ENCODE measurements around the gene BLM.
"Not testable (repeated sequence)": the region's sequence is repeated elsewhere in the genome, so short reads cannot be mapped to it uniquely, and the experiment has no call there.

The BLM gene

DNA sequence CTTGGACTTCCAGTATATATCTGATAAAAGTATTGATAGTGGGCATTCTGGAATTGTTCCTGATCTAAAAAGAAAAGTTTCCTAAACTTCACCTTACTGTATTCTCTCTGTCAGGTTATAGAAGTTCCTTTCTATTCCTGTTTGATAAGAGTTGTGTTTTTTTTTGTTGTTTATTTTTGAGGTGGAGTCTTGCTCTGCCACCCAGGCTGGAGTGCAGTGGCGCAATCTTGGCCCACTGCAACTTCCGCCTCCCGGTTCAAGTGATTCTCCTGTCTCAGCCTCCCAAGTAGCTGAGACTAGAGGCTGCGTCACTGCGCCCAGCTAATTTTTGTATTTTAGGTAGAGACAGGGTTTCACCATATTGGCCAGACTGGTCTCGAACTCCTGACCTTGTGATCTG is 13.1 kb downstream of the BLM start:
- no peak for DNase-seq (ENCODE audit: low read depth, low spot score)

DNA sequence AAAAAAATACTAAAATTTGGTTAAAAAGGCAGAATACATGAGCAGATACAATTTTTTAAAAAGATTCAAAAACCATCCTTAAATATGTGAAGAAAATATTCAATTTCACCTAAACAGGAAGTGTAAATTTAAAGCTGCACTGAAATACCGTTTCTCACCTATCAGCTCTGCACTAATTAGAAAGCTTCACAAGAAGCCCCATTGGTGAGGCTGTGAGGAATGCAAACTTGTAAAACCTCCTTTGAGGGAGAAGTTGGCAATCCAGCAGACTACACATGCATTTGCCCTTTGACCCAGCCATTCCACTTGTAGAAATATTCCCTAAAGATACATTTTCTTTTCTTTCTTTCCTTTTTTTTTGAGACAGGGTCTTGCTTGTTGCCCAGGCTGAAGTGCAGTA is 18.8 kb downstream of the BLM start:
- no peak for DNase-seq (ENCODE audit: low read depth, low spot score)

DNA sequence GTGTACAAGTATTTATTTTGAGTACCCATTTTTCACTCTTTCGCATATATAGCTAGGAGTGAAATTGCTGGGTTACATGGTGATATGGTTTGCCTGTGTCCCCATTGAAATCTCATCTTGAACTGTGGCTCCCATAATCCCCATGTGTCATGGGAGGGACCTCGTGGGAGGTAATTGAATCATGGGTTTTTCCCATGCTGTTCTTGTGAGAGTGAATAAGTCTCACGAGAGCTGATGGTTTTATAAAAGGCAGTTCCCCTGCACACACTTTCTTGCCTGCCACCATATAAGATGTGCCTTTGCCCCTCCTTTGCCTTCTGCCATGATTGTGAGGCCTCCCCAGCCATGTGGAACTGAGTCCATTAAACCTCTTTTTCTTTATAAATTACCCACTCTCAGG is 23.4 kb downstream of the BLM start:
- DNase-seq (ENCODE audit: low read depth, low spot score): not testable (repeated sequence)

DNA sequence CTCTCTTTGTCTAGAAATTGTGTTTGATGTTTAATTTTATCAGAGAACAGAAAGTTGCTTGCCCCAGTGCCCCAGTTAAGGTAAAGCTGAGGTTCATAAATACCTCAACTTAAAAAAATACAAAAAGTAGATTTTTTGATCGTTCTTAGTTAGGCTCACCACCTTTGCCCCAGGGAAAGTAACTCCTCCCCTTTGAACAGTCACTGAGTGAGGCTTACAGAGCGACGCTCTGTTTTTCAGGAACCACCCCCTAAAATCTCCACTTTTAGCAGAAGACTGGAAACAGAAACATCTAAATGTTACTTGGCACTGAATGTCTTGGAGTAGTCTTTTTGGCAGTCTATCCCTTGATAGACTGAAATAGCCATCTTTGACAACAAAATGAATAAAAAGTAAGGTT is 24.9 kb downstream of the BLM start:
- no peak for DNase-seq (ENCODE audit: low read depth, low spot score)

GRCh38 chr15:90743407-90743806 is 26.3 kb downstream of the BLM start:
- no peak for DNase-seq (ENCODE audit: low read depth, low spot score)

DNA sequence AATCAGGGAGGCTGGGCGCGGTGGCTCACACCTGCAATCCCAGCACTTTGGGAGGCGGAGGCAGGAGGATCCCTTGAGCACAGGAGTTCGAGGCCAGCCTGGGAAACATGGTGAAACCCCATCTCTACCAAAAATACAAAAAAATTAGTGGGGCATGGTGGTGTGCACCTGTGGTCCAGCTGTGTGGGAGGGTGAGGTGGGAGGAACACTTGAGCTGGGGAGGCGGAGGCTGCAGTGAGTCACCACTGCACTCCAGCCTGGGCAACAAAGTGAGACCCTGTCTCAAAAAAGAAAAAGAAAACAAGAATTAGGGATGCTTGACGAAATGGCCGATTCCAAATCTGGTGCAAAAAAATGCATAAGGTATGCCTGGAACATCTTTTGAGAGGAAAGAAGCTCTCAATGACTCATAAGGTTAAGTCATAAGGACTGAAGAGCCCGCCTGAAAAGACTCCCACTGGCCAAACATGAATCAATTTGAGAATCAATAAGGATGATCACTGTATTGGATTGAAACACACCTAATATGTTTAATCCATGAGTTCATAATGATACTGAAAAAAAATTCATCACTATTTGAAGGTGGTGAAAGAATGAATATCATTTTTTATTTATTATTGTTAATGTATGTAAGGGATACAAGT is 27.7 kb downstream of the BLM start:
- no peak for DNase-seq (ENCODE audit: low read depth, low spot score)

GRCh38 chr15:90749754-90750153 is 32.6 kb downstream of the BLM start:
- DNase-seq (ENCODE audit: low read depth, low spot score): no peak

GRCh38 chr15:90750186-90750585 is 33.0 kb downstream of the BLM start:
- no peak for DNase-seq (ENCODE audit: low read depth, low spot score)

- no peak for DNase-seq (ENCODE audit: low read depth, low spot score)
These were observed 34.2 kb downstream of the BLM start for GRCh38 chr15:90751300-90751825.

GRCh38 chr15:90756916-90757315 is 39.8 kb downstream of the BLM start:
- DNase-seq (ENCODE audit: low read depth, low spot score): no peak

GRCh38 chr15:90757461-90757860 is 40.3 kb downstream of the BLM start:
- no peak for DNase-seq (ENCODE audit: low read depth, low spot score)

DNA sequence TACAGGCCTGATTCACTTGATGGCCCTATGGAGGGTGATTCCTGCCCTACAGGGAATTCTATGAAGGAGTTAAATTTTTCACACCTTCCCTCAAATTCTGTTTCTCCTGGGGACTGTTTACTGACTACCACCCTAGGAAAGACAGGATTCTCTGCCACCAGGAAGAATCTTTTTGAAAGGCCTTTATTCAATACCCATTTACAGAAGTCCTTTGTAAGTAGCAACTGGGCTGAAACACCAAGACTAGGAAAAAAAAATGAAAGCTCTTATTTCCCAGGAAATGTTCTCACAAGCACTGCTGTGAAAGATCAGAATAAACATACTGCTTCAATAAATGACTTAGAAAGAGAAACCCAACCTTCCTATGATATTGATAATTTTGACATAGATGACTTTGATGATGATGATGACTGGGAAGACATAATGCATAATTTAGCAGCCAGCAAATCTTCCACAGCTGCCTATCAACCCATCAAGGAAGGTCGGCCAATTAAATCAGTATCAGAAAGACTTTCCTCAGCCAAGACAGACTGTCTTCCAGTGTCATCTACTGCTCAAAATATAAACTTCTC is 43.6 kb downstream of the BLM start:
- DNase-seq (ENCODE audit: low read depth, low spot score): no peak

GRCh38 chr15:90761629-90762028 is 44.5 kb downstream of the BLM start:
- no peak for DNase-seq (ENCODE audit: low read depth, low spot score)

DNA sequence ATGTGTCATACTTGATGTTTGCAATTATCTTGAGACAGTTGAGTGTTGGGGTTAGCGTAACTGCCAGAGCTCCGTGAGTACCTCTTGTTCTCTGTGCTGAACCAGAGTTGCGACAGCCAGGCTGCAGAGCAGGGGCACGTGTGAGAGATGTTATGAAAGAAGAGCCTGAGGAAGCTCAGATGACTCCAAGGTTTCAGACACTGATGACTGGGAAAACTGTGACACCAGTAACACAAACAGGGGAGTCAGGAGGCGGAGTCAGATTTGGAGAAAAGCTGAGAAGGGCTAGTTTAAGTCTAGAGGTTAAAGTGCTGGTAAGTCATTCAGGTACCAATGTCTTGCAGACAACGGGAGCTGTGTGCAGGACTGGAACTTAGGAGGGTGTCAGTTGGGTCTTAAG is 45.0 kb downstream of the BLM start:
- no peak for DNase-seq (ENCODE audit: low read depth, low spot score)

GRCh38 chr15:90763366-90764099 is 46.4 kb downstream of the BLM start:
- no peak for DNase-seq (ENCODE audit: low read depth, low spot score)

DNA sequence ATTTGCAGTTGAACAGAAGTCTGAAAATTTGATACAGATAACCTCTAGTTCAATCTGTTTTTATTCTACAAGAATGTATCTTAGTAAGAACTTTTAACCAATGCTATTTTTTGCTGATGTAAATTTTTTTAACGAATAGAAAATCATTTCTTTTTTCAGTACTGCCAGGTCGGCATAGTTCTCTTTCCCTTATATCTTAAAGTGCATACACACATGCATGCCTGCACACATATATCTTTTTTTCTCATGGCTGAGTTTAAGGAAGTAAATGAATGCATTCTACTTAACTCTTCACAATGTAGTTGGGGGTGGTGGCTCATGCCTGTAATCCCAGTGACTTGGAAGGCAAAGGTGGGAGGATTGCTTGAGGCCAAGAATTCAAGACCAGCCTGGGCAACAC is 48.4 kb downstream of the BLM start:
- no peak for DNase-seq (ENCODE audit: low read depth, low spot score)

DNA sequence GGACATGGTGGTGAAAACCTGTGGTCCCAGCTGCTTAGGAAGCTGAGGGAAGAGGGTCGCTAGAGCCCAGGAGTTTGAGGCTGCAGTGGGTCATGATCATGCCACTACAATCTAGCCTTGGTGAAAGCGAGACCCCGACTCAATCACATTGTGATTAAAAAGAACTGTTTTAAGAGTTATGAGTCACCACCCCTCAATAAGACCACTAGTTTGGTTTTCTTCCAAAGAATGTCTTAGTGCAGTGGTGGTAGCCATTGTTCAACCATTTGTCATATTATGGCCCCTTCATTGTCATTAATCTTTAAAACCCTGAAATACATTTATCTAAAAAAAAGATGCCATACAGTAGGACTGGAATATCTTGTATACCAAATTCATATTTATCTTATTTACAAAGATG is 48.8 kb downstream of the BLM start:
- DNase-seq (ENCODE audit: low read depth, low spot score): no peak

DNA sequence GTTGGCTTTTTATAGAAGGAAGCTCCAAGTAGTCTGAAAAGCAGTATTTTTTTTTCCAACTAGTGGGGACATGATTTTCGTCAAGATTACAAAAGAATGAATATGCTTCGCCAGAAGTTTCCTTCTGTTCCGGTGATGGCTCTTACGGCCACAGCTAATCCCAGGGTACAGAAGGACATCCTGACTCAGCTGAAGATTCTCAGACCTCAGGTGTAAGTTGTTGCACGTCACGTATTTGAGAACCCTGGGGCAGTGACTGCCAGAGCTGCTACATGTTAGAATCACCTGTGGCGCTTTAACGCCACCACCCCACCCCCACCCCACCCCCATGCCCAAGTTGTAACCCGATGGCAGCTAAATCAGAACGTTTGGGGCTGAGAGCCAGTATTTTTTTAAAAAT is 52.2 kb downstream of the BLM start:
- DNase-seq (ENCODE audit: low read depth, low spot score): no peak

DNA sequence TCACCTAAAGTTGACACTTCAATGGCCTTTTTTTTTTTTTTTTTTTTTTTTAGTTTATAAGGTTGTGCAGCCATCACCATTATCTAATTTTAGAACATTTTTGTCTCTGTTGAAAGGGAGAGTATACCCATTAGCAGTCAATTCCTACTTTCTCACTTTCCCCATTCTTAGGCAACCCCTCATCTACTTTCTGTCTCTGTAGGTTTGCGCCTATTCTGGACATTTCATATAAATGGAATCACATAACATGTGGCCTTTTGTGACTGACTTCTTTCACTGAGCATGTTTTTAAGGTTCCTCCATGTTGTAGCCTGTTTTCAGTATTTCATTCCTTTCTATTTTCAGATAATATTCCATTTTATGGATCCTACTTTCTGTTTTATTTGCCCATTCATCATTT is 56.3 kb downstream of the BLM start:
- DNase-seq (ENCODE audit: low read depth, low spot score): no peak

GRCh38 chr15:90774731-90775514 is 57.8 kb downstream of the BLM start:
- no peak for DNase-seq (ENCODE audit: low read depth, low spot score)

GRCh38 chr15:90780916-90781315 is 63.8 kb downstream of the BLM start:
- DNase-seq (ENCODE audit: low read depth, low spot score): no peak

DNA sequence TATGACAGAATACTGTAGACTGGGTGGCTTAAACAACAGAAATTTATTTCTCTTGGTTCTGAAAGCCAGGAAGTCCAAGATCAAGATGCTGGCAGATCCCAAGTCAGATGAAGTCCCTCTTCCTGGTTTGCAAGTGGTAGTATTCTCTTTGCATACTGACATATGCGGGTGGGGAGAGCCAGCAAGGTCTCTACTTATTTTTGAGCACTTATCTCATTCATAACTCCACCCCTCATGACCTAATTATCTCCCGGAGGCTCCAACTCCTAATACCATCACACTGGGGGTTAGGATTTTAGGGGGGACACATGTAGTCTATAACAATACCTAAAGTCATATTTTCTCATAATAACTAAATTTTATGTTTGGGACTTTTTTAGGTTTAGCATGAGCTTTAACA is 65.3 kb downstream of the BLM start:
- no peak for DNase-seq (ENCODE audit: low read depth, low spot score)
